Measurements from ENCODE around the gene PDIK1L. TPM values are rescaled to one million over a fixed set of nuclear protein-coding genes. Genes with fewer than 3 reads are reported as not detected.

The PDIK1L gene
- polyA plus RNA-seq, 1 donor from 2014 or later: 44.9 TPM

DNA sequence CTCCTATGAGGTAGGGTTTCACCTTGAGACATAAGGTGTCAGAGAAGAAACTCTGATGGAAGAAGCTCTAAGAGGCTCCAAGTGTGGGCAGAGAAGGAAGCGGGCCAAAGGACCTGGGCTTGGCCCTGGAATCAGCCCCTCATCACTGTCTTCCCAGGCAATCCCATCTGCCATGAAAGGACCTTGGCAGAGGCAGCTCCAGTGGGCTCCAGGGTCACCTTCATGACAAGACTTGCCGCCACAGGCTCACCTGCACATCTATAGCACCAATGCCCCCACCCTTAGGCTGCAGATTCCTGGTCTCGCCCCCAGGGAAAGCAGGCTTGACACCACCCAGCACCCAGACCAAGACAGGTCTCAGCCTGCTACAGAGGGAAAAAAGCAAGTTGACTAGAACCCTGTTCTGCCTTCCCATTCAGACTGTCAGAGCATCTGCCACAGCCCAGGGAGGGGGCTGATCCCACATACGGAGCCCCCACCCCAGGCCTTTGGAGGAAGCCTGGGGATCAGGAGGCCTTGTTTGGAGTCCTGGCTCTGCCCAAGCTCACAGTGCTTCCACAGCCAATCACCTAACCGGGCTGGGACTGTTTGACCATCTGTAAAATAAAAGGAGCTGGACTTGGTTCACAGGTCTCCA is 46.8 kb downstream of the PDIK1L start:
- H2AFZ ChIP-seq (ENCODE audit: low read depth, low read length): no peak overlapping the region
- no peaks in the 10 kb centered on the region for H4K20me1 ChIP-seq (ENCODE audit: insufficient read depth)
- no peaks in the 10 kb centered on the region for H3K79me2 ChIP-seq (replicated peaks; ENCODE audit: insufficient read depth, low read length)
- H3K4me2 ChIP-seq (ENCODE audit: low read length): no peak overlapping the region
- H3K9ac ChIP-seq (ENCODE audit: low read length): no peak overlapping the region
- no peaks in the 10 kb centered on the region for H3K9me3 ChIP-seq (ENCODE audit: low read length)
- no peak overlapping the region for H3K4me3 ChIP-seq (ENCODE audit: low read length)
- TF ChIP-seq POLR2AphosphoS5 (IDR thresholded peaks at IDR 0.05): no peak
- no peak for TF ChIP-seq RAD21 (conservative IDR thresholded peaks at IDR 0.05)
- TF ChIP-seq, protein P1, sequence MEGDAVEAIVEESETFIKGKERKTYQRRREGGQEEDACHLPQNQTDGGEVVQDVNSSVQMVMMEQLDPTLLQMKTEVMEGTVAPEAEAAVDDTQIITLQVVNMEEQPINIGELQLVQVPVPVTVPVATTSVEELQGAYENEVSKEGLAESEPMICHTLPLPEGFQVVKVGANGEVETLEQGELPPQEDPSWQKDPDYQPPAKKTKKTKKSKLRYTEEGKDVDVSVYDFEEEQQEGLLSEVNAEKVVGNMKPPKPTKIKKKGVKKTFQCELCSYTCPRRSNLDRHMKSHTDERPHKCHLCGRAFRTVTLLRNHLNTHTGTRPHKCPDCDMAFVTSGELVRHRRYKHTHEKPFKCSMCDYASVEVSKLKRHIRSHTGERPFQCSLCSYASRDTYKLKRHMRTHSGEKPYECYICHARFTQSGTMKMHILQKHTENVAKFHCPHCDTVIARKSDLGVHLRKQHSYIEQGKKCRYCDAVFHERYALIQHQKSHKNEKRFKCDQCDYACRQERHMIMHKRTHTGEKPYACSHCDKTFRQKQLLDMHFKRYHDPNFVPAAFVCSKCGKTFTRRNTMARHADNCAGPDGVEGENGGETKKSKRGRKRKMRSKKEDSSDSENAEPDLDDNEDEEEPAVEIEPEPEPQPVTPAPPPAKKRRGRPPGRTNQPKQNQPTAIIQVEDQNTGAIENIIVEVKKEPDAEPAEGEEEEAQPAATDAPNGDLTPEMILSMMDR (IDR thresholded peaks at IDR 0.05; ENCODE audit: poor library complexity, severe bottlenecking): no peak
- TF ChIP-seq, protein P2, sequence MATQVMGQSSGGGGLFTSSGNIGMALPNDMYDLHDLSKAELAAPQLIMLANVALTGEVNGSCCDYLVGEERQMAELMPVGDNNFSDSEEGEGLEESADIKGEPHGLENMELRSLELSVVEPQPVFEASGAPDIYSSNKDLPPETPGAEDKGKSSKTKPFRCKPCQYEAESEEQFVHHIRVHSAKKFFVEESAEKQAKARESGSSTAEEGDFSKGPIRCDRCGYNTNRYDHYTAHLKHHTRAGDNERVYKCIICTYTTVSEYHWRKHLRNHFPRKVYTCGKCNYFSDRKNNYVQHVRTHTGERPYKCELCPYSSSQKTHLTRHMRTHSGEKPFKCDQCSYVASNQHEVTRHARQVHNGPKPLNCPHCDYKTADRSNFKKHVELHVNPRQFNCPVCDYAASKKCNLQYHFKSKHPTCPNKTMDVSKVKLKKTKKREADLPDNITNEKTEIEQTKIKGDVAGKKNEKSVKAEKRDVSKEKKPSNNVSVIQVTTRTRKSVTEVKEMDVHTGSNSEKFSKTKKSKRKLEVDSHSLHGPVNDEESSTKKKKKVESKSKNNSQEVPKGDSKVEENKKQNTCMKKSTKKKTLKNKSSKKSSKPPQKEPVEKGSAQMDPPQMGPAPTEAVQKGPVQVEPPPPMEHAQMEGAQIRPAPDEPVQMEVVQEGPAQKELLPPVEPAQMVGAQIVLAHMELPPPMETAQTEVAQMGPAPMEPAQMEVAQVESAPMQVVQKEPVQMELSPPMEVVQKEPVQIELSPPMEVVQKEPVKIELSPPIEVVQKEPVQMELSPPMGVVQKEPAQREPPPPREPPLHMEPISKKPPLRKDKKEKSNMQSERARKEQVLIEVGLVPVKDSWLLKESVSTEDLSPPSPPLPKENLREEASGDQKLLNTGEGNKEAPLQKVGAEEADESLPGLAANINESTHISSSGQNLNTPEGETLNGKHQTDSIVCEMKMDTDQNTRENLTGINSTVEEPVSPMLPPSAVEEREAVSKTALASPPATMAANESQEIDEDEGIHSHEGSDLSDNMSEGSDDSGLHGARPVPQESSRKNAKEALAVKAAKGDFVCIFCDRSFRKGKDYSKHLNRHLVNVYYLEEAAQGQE (IDR thresholded peaks at IDR 0.05; ENCODE audit: borderline replicate concordance): no peak
- TF ChIP-seq EZH2 (IDR thresholded peaks at IDR 0.05; ENCODE audit: borderline replicate concordance, insufficient read depth, low read length, poor library complexity, severe bottlenecking): no peak
- no peak for TF ChIP-seq EP300 (conservative IDR thresholded peaks at IDR 0.05; ENCODE audit: poor library complexity, severe bottlenecking)
- TF ChIP-seq SMC3 (conservative IDR thresholded peaks at IDR 0.05; ENCODE audit: poor library complexity): no peak
- TF ChIP-seq TAF1 (IDR thresholded peaks at IDR 0.05; ENCODE audit: low read depth): no peak
- TF ChIP-seq MXI1 (conservative IDR thresholded peaks at IDR 0.05; ENCODE audit: poor library complexity, severe bottlenecking): no peak
- H3K27me3 ChIP-seq (ENCODE audit: insufficient read depth, low read depth, low read length): peaks cover 23% of the 10 kb centered on the region
- no peaks in the 10 kb centered on the region for H3K36me3 ChIP-seq (ENCODE audit: insufficient read depth, low read length)
- no peak overlapping the region for H3K27ac ChIP-seq (ENCODE audit: low read length)
- H3F3A ChIP-seq (ENCODE audit: insufficient read depth, low read length, poor library complexity, severe bottlenecking): no peaks in the 10 kb centered on the region
- H3K9me2 ChIP-seq (ENCODE audit: insufficient read depth, low read length): no peaks in the 10 kb centered on the region

DNA sequence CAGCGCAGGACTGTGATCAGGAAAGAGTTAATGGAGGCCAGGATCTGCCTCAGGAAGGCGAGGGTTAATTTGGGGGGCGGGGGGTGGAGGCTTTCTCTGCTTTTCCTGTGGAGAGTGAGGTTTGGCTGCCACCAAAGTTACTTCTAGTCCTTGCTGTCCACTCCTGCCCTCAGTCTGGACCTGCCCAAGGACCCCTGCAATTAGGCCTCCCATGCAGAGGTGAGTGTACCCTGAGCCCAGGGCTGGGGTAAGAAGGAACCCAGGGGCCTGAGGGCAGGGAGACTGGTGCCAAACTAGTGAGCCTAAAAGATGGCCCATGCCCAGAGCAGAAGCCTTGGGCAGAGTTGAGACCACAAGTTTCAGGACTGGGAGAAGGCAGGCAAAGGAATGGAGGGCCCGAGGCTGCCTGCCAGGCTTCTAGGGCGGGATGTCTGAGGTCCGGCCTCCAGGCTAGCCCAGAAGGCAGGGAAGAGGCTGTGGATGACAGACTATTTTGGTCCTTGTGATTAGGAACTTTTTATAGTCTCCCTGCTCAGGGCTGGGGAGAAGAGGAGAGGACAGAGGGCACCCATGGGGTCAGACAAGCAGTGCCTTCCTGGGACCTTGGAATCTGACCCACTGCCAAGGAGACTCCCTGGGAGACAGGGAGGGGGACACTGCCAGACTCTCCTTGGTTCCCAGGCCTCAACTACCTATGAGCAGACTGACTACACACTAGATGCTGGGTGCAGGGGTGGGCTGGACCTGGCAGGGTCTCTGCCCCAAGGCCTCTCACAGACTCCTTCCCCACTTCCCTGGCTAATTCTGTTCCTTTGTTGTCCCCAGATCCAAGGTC is 47.5 kb downstream of the PDIK1L start, which contains the start of gene FAM110D:
TSS of gene FAM110D (plus strand) at position 172 of the 835 bp plus-strand sequence. CDS start 2,213 bp downstream, outside the sequence.
- TF ChIP-seq POLR2AphosphoS5 (IDR thresholded peaks at IDR 0.05) (no peak), TAF1 (IDR thresholded peaks at IDR 0.05; ENCODE audit: low read depth) (no peak), EP300 (conservative IDR thresholded peaks at IDR 0.05; ENCODE audit: poor library complexity, severe bottlenecking) (no peak), EZH2 (IDR thresholded peaks at IDR 0.05; ENCODE audit: borderline replicate concordance, insufficient read depth, low read length, poor library complexity, severe bottlenecking) (no peak), SMC3 (conservative IDR thresholded peaks at IDR 0.05; ENCODE audit: poor library complexity) (no peak), RAD21 (conservative IDR thresholded peaks at IDR 0.05) (no peak), MXI1 (conservative IDR thresholded peaks at IDR 0.05; ENCODE audit: poor library complexity, severe bottlenecking) (no peak)
- TF ChIP-seq, protein P1 (IDR thresholded peaks at IDR 0.05; ENCODE audit: poor library complexity, severe bottlenecking): no peak
- TF ChIP-seq, protein P2 (IDR thresholded peaks at IDR 0.05; ENCODE audit: borderline replicate concordance): no peak
- Histone ChIP-seq H3K9me2 (ENCODE audit: insufficient read depth, low read length) (no peaks in the 10 kb centered on the region), H3K27me3 (ENCODE audit: insufficient read depth, low read depth, low read length) (peaks cover 27% of the 10 kb centered on the region), H3K9me3 (ENCODE audit: low read length) (no peaks in the 10 kb centered on the region), H3K4me3 (ENCODE audit: low read length) (no peak within 1 kb of the TSS), H3K9ac (ENCODE audit: low read length) (no peak within 1 kb of the TSS), H3K79me2 (replicated peaks; ENCODE audit: insufficient read depth, low read length) (no peaks in the 10 kb centered on the region), H3K36me3 (ENCODE audit: insufficient read depth, low read length) (no peaks in the 10 kb centered on the region), H3K4me2 (ENCODE audit: low read length) (no peak within 1 kb of the TSS), H2AFZ (ENCODE audit: low read depth, low read length) (no peak within 1 kb of the TSS), H4K20me1 (ENCODE audit: insufficient read depth) (no peaks in the 10 kb centered on the region), H3K27ac (ENCODE audit: low read length) (no peak within 1 kb of the TSS), H3F3A (ENCODE audit: insufficient read depth, low read length, poor library complexity, severe bottlenecking) (no peaks in the 10 kb centered on the region)
